Posterior vena cava (tissue), 2 donors: ENCODE data around the gene FEN1. TPM values are rescaled to one million over a fixed set of nuclear protein-coding genes. Genes with fewer than 3 reads are reported as not detected.

Experiments used
- DNase-seq: peaks from one replicate; pipeline ENCODE4 v3.0.0-alpha.2; 2020; ENCODE audit warnings: low spot score
- intact Hi-C, 2 donors: fragments of 100-400 bp; cut with DNase I; formaldehyde crosslinking; loops; one replicate each; pipeline versions ENCODE4 v1.14.1 to v1.14.2; 2022 to 2023
- total RNA-seq, 2 donors: library from RNA; stranded (reverse); fragmentation: NEBNext Ultra II Directional; extraction: Animal tissue kit (Norgen Biotek cat#: 25700); gene quantifications; one replicate each; pipeline ENCODE4 v1.2.1, GENCODE V29; 2021
- donor health status: DM: yes; HTN: yes; CAD: no.
- donor health status: DM: yes; HTN: yes; CAD: no.

Gene FEN1
- total RNA-seq, 2 donors from 2014 or later = 4.6 to 6.0 TPM

- intact Hi-C loops = loop anchor here in 1 of 2 donors (10.0 kb wide), 1 partner anchor 750 kb away; no protein-coding TSS in a partner anchor
- no peak for DNase-seq
Observed at GRCh38 chr11:61805146-61805545, 12.4 kb downstream of the FEN1 start.

- DNase-seq = no peak
- intact Hi-C loops = loop anchor here in 1 of 2 donors (10.0 kb wide), 1 partner anchor 748 kb away; no protein-coding TSS in a partner anchor
Observed at GRCh38 chr11:61806785-61807184, 14.1 kb downstream of the FEN1 start.

GRCh38 chr11:61810671-61811175 lies 18.0 kb downstream of the FEN1 start:
- intact Hi-C loops = loop anchor here (1.0 to 5.0 kb wide), 2 partner anchors 45 to 297 kb away; no protein-coding TSS in a partner anchor
- DNase-seq = no peak

GRCh38 chr11:61811831-61812230 lies 19.1 kb downstream of the FEN1 start:
- no peak for DNase-seq
- intact Hi-C loops = loop anchor here in 1 of 2 donors (5.0 kb wide), 1 partner anchor 295 kb away; no protein-coding TSS in a partner anchor

- intact Hi-C loops = loop anchor here in 1 of 2 donors (5.0 kb wide), 1 partner anchor 294 kb away; no protein-coding TSS in a partner anchor
Observed at GRCh38 chr11:61812736-61813411, 20.2 kb downstream of the FEN1 start.

GRCh38 chr11:61814247-61814957 lies 21.7 kb downstream of the FEN1 start:
- intact Hi-C loops = loop anchor here in 1 of 2 donors (5.0 kb wide), 1 partner anchor 293 kb away; no protein-coding TSS in a partner anchor
- DNase-seq = no peak

More at GRCh38 chr11:61812736-61813411, 20.2 kb downstream of the FEN1 start:
- no peak for DNase-seq

- peak; percentile 99 for DNase-seq
- intact Hi-C loops = loop anchor here in 1 of 2 donors (5.0 kb wide), 1 partner anchor 292 kb away; no protein-coding TSS in a partner anchor
Observed at GRCh38 chr11:61814958-61815789, 22.5 kb downstream of the FEN1 start.

GRCh38 chr11:61815790-61816735 lies 23.4 kb downstream of the FEN1 start:
- intact Hi-C loops = no loop called here
- peak; percentile 92 for DNase-seq

- DNase-seq = peak; percentile 97
- intact Hi-C loops = no loop called here
Observed at GRCh38 chr11:61816736-61817455, 24.2 kb downstream of the FEN1 start, which contains the start of gene FADS1. TSS of gene FADS1 (minus strand) at chr11:61817003. CDS start at chr11:61816929, 74 bp downstream.

GRCh38 chr11:61817471-61818202 lies 24.9 kb downstream of the FEN1 start:
- DNase-seq = no peak
- intact Hi-C loops = no loop called here

GRCh38 chr11:61820174-61820573 lies 27.5 kb downstream of the FEN1 start:
- intact Hi-C loops = no loop called here
- DNase-seq = no peak

- intact Hi-C loops = no loop called here
- DNase-seq = peak; percentile 86
Observed at GRCh38 chr11:61826930-61827570, 34.3 kb downstream of the FEN1 start.

GRCh38 chr11:61827571-61828378 lies 35.1 kb downstream of the FEN1 start, which contains the start of gene FADS2:
TSS of gene FADS2 (plus strand) at chr11:61828300. CDS start at chr11:61828391, 91 bp downstream.
- peak; percentile 99 for DNase-seq
- intact Hi-C loops = no loop called here

GRCh38 chr11:61828379-61828628 lies 35.6 kb downstream of the FEN1 start:
- no peak for DNase-seq
- intact Hi-C loops = no loop called here

GRCh38 chr11:61828629-61829407 lies 36.1 kb downstream of the FEN1 start:
- intact Hi-C loops = no loop called here
- peak; percentile 88 for DNase-seq
